Mesenchymal stem cell (in vitro differentiated cells and primary cell): ENCODE data around the gene PAQR9.

ENCODE experiments used
- DNase-seq: peaks from one replicate; pipeline ENCODE4 v3.0.0-alpha.2; 2013
- H2AFZ ChIP-seq: one replicate; pipeline ENCODE4 v1.6.1; 2013; ENCODE audit warnings: low read depth, mild to moderate bottlenecking, control low read depth, inconsistent platforms, low read length, moderate library complexity
- H2AK5ac ChIP-seq: 2 replicates; pipeline ENCODE4 v1.6.1; 2013; ENCODE audit warnings: low read length, moderate library complexity, mild to moderate bottlenecking, inconsistent platforms; ENCODE audit not compliant: severe bottlenecking
- H2BK120ac ChIP-seq: one replicate; pipeline ENCODE4 v1.6.1; 2013; ENCODE audit warnings: low read depth, mild to moderate bottlenecking, inconsistent platforms, low read length, moderate library complexity
- H2BK12ac ChIP-seq, 2 experiments: one replicate each; pipeline ENCODE4 v1.6.1; 2013; ENCODE audit warnings: inconsistent platforms in 2 of 2, low read length in 2 of 2, mild to moderate bottlenecking in 2 of 2, moderate library complexity in 2 of 2, control low read depth in 1 of 2
- H2BK15ac ChIP-seq: one replicate; pipeline ENCODE4 v1.6.1; 2013; ENCODE audit warnings: mild to moderate bottlenecking, low read depth, inconsistent platforms; ENCODE audit not compliant: poor library complexity, severe bottlenecking
- H2BK5ac ChIP-seq: 2 replicates; pipeline ENCODE4 v1.6.1; 2013; ENCODE audit warnings: low read depth, mild to moderate bottlenecking, low read length, control low read depth, inconsistent platforms; ENCODE audit not compliant: poor library complexity, severe bottlenecking
- H3K14ac ChIP-seq, 2 experiments: one replicate each; pipeline ENCODE4 v1.6.1; 2013; ENCODE audit warnings: inconsistent platforms in 2 of 2, low read length in 2 of 2, control low read depth in 1 of 2, mild to moderate bottlenecking in 1 of 2, moderate library complexity in 1 of 2
- H3K18ac ChIP-seq, 2 experiments: one replicate each; pipeline ENCODE4 v1.6.1; 2013; ENCODE audit warnings: inconsistent platforms in 2 of 2, low read length in 2 of 2, control low read depth in 1 of 2, low read depth in 1 of 2, mild to moderate bottlenecking in 1 of 2
- H3K23ac ChIP-seq, 2 experiments: one replicate each; pipeline ENCODE4 v1.6.1; 2013; ENCODE audit warnings: inconsistent platforms in 2 of 2, low read length in 2 of 2, mild to moderate bottlenecking in 2 of 2, moderate library complexity in 2 of 2, control low read depth in 1 of 2
- H3K27ac ChIP-seq: 2 replicates; pipeline ENCODE4 v1.5.1; 2013; ENCODE audit warnings: mild to moderate bottlenecking, moderate library complexity, low read length, control low read depth, inconsistent platforms; ENCODE audit not compliant: poor library complexity, severe bottlenecking
- H3K27me3 ChIP-seq, 2 experiments: 2 replicates each; pipeline versions ENCODE4 v1.6.1 to v1.7.0; 2013; ENCODE audit warnings: low read length in 2 of 2, mild to moderate bottlenecking in 2 of 2, moderate library complexity in 2 of 2, control low read depth in 1 of 2, inconsistent platforms in 1 of 2; ENCODE audit not compliant: control insufficient read depth in 1 of 2, insufficient read depth in 1 of 2
- H3K36me3 ChIP-seq, 2 experiments: 2 replicates each; pipeline versions ENCODE4 v1.6.1 to v1.7.0; 2013; ENCODE audit warnings: low read length in 2 of 2, control low read depth in 1 of 2, inconsistent platforms in 1 of 2, low read depth in 1 of 2, mild to moderate bottlenecking in 1 of 2; ENCODE audit not compliant: insufficient read depth in 2 of 2, control insufficient read depth in 1 of 2
- H3K4ac ChIP-seq, 2 experiments: one replicate each; pipeline ENCODE4 v1.6.1; 2013; ENCODE audit warnings: inconsistent platforms in 2 of 2, low read length in 2 of 2, mild to moderate bottlenecking in 2 of 2, moderate library complexity in 2 of 2, control low read depth in 1 of 2, low read depth in 1 of 2
- H3K4me1 ChIP-seq: 2 replicates; pipeline ENCODE4 v1.6.1; 2013; ENCODE audit warnings: low read depth, low read length, control low read depth; ENCODE audit not compliant: control insufficient read depth, insufficient read depth
- H3K4me2 ChIP-seq: 2 replicates; pipeline ENCODE4 v1.6.1; 2013; ENCODE audit warnings: low read length, mild to moderate bottlenecking, inconsistent platforms; ENCODE audit not compliant: poor library complexity, severe bottlenecking
- H3K4me3 ChIP-seq, 2 experiments: 2 replicates each; pipeline versions ENCODE4 v1.5.1 to v1.7.0; 2013; ENCODE audit warnings: low read length in 2 of 2, mild to moderate bottlenecking in 2 of 2, control low read depth in 1 of 2, low read depth in 1 of 2; ENCODE audit not compliant: insufficient read depth in 1 of 2
- H3K79me1 ChIP-seq: replicated peaks from 2 replicates; pipeline ENCODE4 v1.6.1; 2013; ENCODE audit warnings: mild to moderate bottlenecking, control low read depth, low read length, inconsistent platforms; ENCODE audit not compliant: poor library complexity, severe bottlenecking
- H3K9ac ChIP-seq: 2 replicates; pipeline ENCODE4 v1.7.0; 2013; ENCODE audit warnings: mild to moderate bottlenecking, low read length, moderate library complexity
- H3K9me3 ChIP-seq: 2 replicates; pipeline ENCODE4 v1.7.0; 2013; ENCODE audit warnings: mild to moderate bottlenecking, low read length; ENCODE audit not compliant: control insufficient read depth
- H4K8ac ChIP-seq: one replicate; pipeline ENCODE4 v1.6.1; 2013; ENCODE audit warnings: inconsistent platforms, mild to moderate bottlenecking, low read length, moderate library complexity
- H4K91ac ChIP-seq: one replicate; pipeline ENCODE4 v1.6.1; 2013; ENCODE audit warnings: mild to moderate bottlenecking, low read length, inconsistent platforms
- WGBS: methylation state at CpG from one replicate; pipeline ENCODE4 v1.1.7; 2013; ENCODE audit warnings: mixed read lengths; 5-methylcytosine and 5-hydroxymethylcytosine counted together

The PAQR9 gene

DNA sequence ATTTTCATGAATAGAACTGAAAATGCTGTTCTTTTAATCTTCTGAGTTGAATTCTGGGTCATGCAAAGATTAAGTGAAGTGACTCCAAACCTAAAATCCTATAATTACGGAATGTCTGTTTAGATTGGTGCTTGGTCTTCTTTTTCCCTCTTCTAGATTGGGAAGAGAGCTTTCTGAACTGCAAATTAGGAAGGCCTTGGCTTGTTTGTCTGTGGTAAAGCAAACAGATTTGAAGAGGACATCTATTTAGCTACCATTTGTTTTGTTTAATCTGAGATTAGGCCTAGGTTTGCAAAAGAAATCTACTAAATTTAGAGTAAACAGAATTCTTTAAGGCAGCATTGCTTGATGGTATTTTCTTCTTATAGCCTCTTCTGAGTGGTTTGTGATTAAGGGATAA is 23.5 kb downstream of the PAQR9 start:
- Histone ChIP-seq H3K4ac (no peak overlapping the region), H3K14ac (no peak overlapping the region), H2AK5ac (no peak overlapping the region), H2BK12ac (no peak overlapping the region), H2BK15ac (no peak overlapping the region), H2BK120ac (no peak overlapping the region), H3K79me1 (no peaks in the 10 kb centered on the region), H3K27ac (no peak overlapping the region), H3K27me3 (no peaks in the 10 kb centered on the region), H3K9me3 (no peaks in the 10 kb centered on the region), H3K23ac (no peak overlapping the region), H3K4me2 (no peak overlapping the region), H3K18ac (no peak overlapping the region), H3K4me3 (no peak overlapping the region), H4K91ac (no peak overlapping the region), H4K8ac (no peak overlapping the region), H3K4me1 (no peaks in the 10 kb centered on the region), H2BK5ac (no peak overlapping the region), H3K36me3 (no peaks in the 10 kb centered on the region), H2AFZ (no peak overlapping the region), H3K9ac (no peak overlapping the region)
- no peak for DNase-seq
- 69% methylated on average over 1 of the region's 1 CpG for WGBS

GRCh38 chr3:142935963-142936362 is 27.5 kb downstream of the PAQR9 start:
- H2BK5ac ChIP-seq, result no peak overlapping the region
- no peak overlapping the region for H3K27ac ChIP-seq
- H3K4ac ChIP-seq, result no peak overlapping the region
- H3K4me3 ChIP-seq, result no peak overlapping the region
- H3K9ac ChIP-seq, result no peak overlapping the region
- no peak overlapping the region for H3K18ac ChIP-seq
- H3K4me2 ChIP-seq, result no peak overlapping the region
- no peak overlapping the region for H4K91ac ChIP-seq
- H3K9me3 ChIP-seq, result no peaks in the 10 kb centered on the region
- H3K4me1 ChIP-seq, result no peaks in the 10 kb centered on the region
- WGBS, result 81% methylated on average over 3 of the region's 5 CpGs
- no peak overlapping the region for H2AK5ac ChIP-seq
- no peaks in the 10 kb centered on the region for H3K79me1 ChIP-seq
- no peak for DNase-seq
- no peak overlapping the region for H2BK120ac ChIP-seq
- H3K27me3 ChIP-seq, result no peaks in the 10 kb centered on the region
- no peak overlapping the region for H2BK15ac ChIP-seq
- H2AFZ ChIP-seq, result no peak overlapping the region
- H3K36me3 ChIP-seq, result no peaks in the 10 kb centered on the region
- H2BK12ac ChIP-seq, result no peak overlapping the region
- H4K8ac ChIP-seq, result no peak overlapping the region
- no peak overlapping the region for H3K14ac ChIP-seq
- H3K23ac ChIP-seq, result no peak overlapping the region

DNA sequence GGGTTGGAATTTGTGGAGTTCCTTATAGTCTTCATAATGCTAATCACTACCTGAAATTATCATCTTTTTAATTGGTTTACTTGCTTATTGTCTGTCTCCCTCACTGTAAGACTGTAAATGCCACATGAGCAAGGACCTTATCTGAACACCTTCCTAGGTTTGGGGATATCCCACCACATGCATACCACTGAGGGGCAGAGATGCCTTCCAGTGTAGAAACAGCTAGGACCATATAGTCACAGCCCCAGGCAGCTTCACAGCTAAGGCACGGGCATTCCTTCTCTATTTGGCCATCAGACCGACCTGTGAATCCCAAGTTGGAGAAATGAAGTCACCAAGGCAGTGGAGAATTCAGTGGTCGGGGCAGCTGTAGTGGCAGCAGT is 28.6 kb downstream of the PAQR9 start:
- Histone ChIP-seq H2AFZ (no peak overlapping the region), H3K9me3 (no peaks in the 10 kb centered on the region), H3K36me3 (no peaks in the 10 kb centered on the region), H2BK120ac (no peak overlapping the region), H3K4me1 (no peaks in the 10 kb centered on the region), H3K9ac (no peak overlapping the region), H3K4me3 (no peak overlapping the region), H2BK5ac (no peak overlapping the region), H2BK12ac (no peak overlapping the region), H4K91ac (no peak overlapping the region), H4K8ac (no peak overlapping the region), H3K4ac (no peak overlapping the region), H3K79me1 (no peaks in the 10 kb centered on the region), H3K27ac (no peak overlapping the region), H3K14ac (no peak overlapping the region), H3K23ac (no peak overlapping the region), H2AK5ac (no peak overlapping the region), H3K27me3 (no peaks in the 10 kb centered on the region), H2BK15ac (no peak overlapping the region), H3K18ac (no peak overlapping the region), H3K4me2 (no peak overlapping the region)
- 95% methylated on average over 3 of the region's 3 CpGs for WGBS
- no peak for DNase-seq

DNA sequence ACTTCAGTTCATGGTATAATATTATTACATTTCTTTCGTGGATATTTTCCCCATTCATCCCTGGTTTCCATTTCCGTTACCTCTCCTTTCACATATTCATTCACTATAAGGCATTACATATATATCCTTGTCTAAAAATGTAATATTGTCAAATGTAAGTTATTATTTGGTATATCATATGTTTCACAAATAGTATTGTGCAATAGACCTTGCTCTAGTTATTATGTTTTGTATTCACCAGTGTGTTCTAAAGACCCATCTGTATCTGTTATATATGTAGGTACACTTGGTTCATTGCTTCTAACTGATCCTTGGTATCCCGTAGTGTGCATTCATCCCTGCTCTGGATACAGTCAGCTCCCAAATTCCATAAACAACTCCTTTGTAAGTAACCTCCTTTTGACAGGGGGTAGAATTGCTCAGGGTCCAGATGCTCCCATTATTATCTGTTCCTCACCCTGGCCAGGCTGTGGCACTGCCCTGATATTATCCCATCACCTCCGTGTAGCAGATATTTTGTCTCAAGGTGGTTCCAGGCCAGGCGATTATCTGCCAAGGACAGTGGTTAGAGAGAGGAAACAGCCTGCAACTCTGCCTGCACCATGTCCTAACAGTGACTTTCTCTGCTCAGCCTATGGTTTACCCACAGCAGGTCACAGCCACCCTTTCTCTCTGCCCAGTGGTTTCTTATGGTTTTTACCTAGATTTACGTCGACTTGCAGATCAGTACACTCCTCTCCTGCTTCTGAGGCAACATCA is 29.2 kb downstream of the PAQR9 start:
- Histone ChIP-seq H3K23ac (no peak overlapping the region), H3K27me3 (no peaks in the 10 kb centered on the region), H3K9ac (no peak overlapping the region), H2AK5ac (no peak overlapping the region), H2BK12ac (no peak overlapping the region), H2BK120ac (no peak overlapping the region), H3K4me2 (no peak overlapping the region), H3K14ac (no peak overlapping the region), H2BK15ac (no peak overlapping the region), H3K4me1 (no peaks in the 10 kb centered on the region), H2BK5ac (no peak overlapping the region), H3K36me3 (no peaks in the 10 kb centered on the region), H3K4me3 (no peak overlapping the region), H3K9me3 (no peaks in the 10 kb centered on the region), H4K91ac (no peak overlapping the region), H4K8ac (no peak overlapping the region), H3K79me1 (no peaks in the 10 kb centered on the region), H3K4ac (no peak overlapping the region), H2AFZ (no peak overlapping the region), H3K27ac (no peak overlapping the region), H3K18ac (no peak overlapping the region)
- no peak for DNase-seq
- 89% methylated on average over 3 of the region's 7 CpGs for WGBS
